Measurements from ENCODE around the gene ATP1B1. TPM values are rescaled to one million over a fixed set of nuclear protein-coding genes. Genes with fewer than 3 reads are reported as not detected.

ATP1B1 gene
- total and polyA plus RNA-seq, 2 donors (not counting 1 experiment from before 2014, with no cell fraction given), result 1.4 to 1.7 TPM

- no peaks in the 10 kb centered on the region for H3K27me3 Mint-ChIP-seq
- H3K27ac Mint-ChIP-seq, result no peak overlapping the region
- WGBS (ENCODE audit: insufficient coverage), result 100% methylated on average over 2 of the region's 3 CpGs
- intact Hi-C loops (cut with micrococcal nuclease), result no loop called here
- H4K20me1 ChIP-seq (ENCODE audit: control insufficient read depth, insufficient read depth, low read length, poor library complexity, severe bottlenecking), result no peaks in the 10 kb centered on the region
- H3K4me3 ChIP-seq (ENCODE audit: control extremely low read depth in 1 of 5, extremely low read depth in 1 of 5, insufficient read depth in 1 of 5, low read depth in 2 of 5, low read length in 4 of 5), result no peak overlapping the region
- H3K9ac ChIP-seq (ENCODE audit: low read length), result no peak overlapping the region
- no peak overlapping the region for H3K4me2 ChIP-seq (replicated peaks; ENCODE audit: low read depth, low read length, poor library complexity, severe bottlenecking)
- no peak overlapping the region for H3K4me3 Mint-ChIP-seq
- H3K36me3 ChIP-seq (replicated peaks in 1 of 2; ENCODE audit: control extremely low read depth in 1 of 2, control insufficient read depth in 1 of 2, extremely low read depth in 1 of 2, insufficient read depth in 2 of 2, low read length in 1 of 2), result no peaks in the 10 kb centered on the region
- H3K9me3 ChIP-seq (ENCODE audit: control extremely low read depth in 1 of 3, control insufficient read depth in 2 of 3, insufficient read depth in 1 of 3, low read length in 2 of 3), result peaks cover 0 to 3% (median 0%) of the 10 kb centered on the region in 3 donors
- TF ChIP-seq, protein P1, sequence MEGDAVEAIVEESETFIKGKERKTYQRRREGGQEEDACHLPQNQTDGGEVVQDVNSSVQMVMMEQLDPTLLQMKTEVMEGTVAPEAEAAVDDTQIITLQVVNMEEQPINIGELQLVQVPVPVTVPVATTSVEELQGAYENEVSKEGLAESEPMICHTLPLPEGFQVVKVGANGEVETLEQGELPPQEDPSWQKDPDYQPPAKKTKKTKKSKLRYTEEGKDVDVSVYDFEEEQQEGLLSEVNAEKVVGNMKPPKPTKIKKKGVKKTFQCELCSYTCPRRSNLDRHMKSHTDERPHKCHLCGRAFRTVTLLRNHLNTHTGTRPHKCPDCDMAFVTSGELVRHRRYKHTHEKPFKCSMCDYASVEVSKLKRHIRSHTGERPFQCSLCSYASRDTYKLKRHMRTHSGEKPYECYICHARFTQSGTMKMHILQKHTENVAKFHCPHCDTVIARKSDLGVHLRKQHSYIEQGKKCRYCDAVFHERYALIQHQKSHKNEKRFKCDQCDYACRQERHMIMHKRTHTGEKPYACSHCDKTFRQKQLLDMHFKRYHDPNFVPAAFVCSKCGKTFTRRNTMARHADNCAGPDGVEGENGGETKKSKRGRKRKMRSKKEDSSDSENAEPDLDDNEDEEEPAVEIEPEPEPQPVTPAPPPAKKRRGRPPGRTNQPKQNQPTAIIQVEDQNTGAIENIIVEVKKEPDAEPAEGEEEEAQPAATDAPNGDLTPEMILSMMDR (IDR thresholded peaks at IDR 0.05), result no peak
- TF ChIP-seq EZH2 (IDR thresholded peaks at IDR 0.05; ENCODE audit: borderline replicate concordance, insufficient read depth, low read depth, low read length, poor library complexity, severe bottlenecking), result no peak
- no peaks in the 10 kb centered on the region for H3K79me2 ChIP-seq (ENCODE audit: control insufficient read depth, insufficient read depth, low read length)
- no peak overlapping the region for H3K27ac ChIP-seq (ENCODE audit: low read length in 2 of 2)
- CTCF ChIA-PET, result no interaction called here
- H3K4me1 ChIP-seq (ENCODE audit: control insufficient read depth in 2 of 2, insufficient read depth in 2 of 2, low read length in 2 of 2), result no peaks in the 10 kb centered on the region
- no peaks in the 10 kb centered on the region for H3K9me3 Mint-ChIP-seq (ENCODE audit: insufficient read depth)
- POLR2A ChIA-PET, result no interaction called here
- H3K27me3 ChIP-seq (replicated peaks in 1 of 4; ENCODE audit: control extremely low read depth in 1 of 4, control insufficient read depth in 3 of 4, insufficient read depth in 4 of 4, low read length in 3 of 4), result no peaks in the 10 kb centered on the region
- DNase-seq (no peak), ATAC-seq (ENCODE audit: low read depth) (no peak)
- H2AFZ ChIP-seq (ENCODE audit: insufficient read depth, low read depth, low read length, poor library complexity, severe bottlenecking), result no peak overlapping the region
- no peaks in the 10 kb centered on the region for H3K4me1 Mint-ChIP-seq
These were observed 73.7 kb downstream of the ATP1B1 start for GRCh38 chr1:169180174-169180573.

Small RNA genes lying within 50 kb of the gene (small RNA-seq; reads per million reads assigned to genes)
- not detected for gene RNA5SP66 (ENCODE audit: insufficient read length, low read depth, low replicate concordance)
